ENCODE results near the gene AMDHD2.

The AMDHD2 gene

GRCh38 chr16:2483939-2484897, 36.0 kb upstream of the AMDHD2 start:
- DNase-seq, result no peak

GRCh38 chr16:2484898-2485508, 35.2 kb upstream of the AMDHD2 start:
- no peak for DNase-seq

- no peak for DNase-seq
Measured at GRCh38 chr16:2485811-2486507, 34.2 kb upstream of the AMDHD2 start.

GRCh38 chr16:2486645-2487516, 33.3 kb upstream of the AMDHD2 start:
- peak; percentile 24 for DNase-seq

GRCh38 chr16:2487517-2487842, 32.7 kb upstream of the AMDHD2 start:
- no peak for DNase-seq

GRCh38 chr16:2487903-2488531, 32.2 kb upstream of the AMDHD2 start:
- DNase-seq, result no peak

GRCh38 chr16:2489581-2489980, 30.6 kb upstream of the AMDHD2 start:
- DNase-seq, result no peak

- peak; percentile 65 for DNase-seq
Measured at GRCh38 chr16:2490190-2491105, 29.7 kb upstream of the AMDHD2 start.

- no peak for DNase-seq
Measured at GRCh38 chr16:2492292-2492691, 27.9 kb upstream of the AMDHD2 start.

GRCh38 chr16:2493605-2494004, 26.6 kb upstream of the AMDHD2 start:
- DNase-seq, result no peak

GRCh38 chr16:2494616-2495015, 25.6 kb upstream of the AMDHD2 start:
- DNase-seq, result no peak

GRCh38 chr16:2495041-2495440, 25.1 kb upstream of the AMDHD2 start:
- DNase-seq, result no peak

- no peak for DNase-seq
Measured at GRCh38 chr16:2496223-2497115, 23.7 kb upstream of the AMDHD2 start.

GRCh38 chr16:2497116-2497630, 23.0 kb upstream of the AMDHD2 start:
- DNase-seq, result no peak

GRCh38 chr16:2497695-2498484, 22.3 kb upstream of the AMDHD2 start:
- no peak for DNase-seq

GRCh38 chr16:2498531-2499253, 21.5 kb upstream of the AMDHD2 start:
- DNase-seq, result no peak

GRCh38 chr16:2499454-2499853, 20.7 kb upstream of the AMDHD2 start:
- no peak for DNase-seq

- DNase-seq, result no peak
Measured at GRCh38 chr16:2499890-2500429, 20.2 kb upstream of the AMDHD2 start.

Data from NCI-H510A treated with DMSO at 0.1 percent for 48 hours (cell line).